Activated CD8-positive, alpha-beta memory T cell treated with anti-CD3 and anti-CD28 coated beads for 24 hours (primary cell): ENCODE results near the gene PDK2.
A peak's percentile ranks its signal among the peaks of the same experiment; 100 is the strongest.

Experiments
- DNase-seq: peaks from one replicate; pipeline ENCODE4 v3.0.0-alpha.2; 2020

Gene PDK2

GRCh38 chr17:50102164-50102991, 7.2 kb downstream of the PDK2 start:
- DNase-seq, result no peak

- DNase-seq, result no peak
Observed at GRCh38 chr17:50103252-50103651, 8.1 kb downstream of the PDK2 start.

GRCh38 chr17:50103941-50104340, 8.8 kb downstream of the PDK2 start:
- no peak for DNase-seq

- no peak for DNase-seq
Observed at GRCh38 chr17:50105811-50106210, 10.7 kb downstream of the PDK2 start.

- no peak for DNase-seq
Observed at GRCh38 chr17:50106393-50107131, 11.4 kb downstream of the PDK2 start.

GRCh38 chr17:50107790-50108414, 12.8 kb downstream of the PDK2 start:
- DNase-seq, result no peak

- no peak for DNase-seq
Observed at GRCh38 chr17:50108556-50108955, 13.4 kb downstream of the PDK2 start.

- DNase-seq, result no peak
Observed at GRCh38 chr17:50109207-50109606, 14.1 kb downstream of the PDK2 start.

- no peak for DNase-seq
Observed at GRCh38 chr17:50109785-50110184, 14.6 kb downstream of the PDK2 start.

- no peak for DNase-seq
Observed at GRCh38 chr17:50110591-50111349, 15.6 kb downstream of the PDK2 start.

- no peak for DNase-seq
Observed at GRCh38 chr17:50111673-50112655, 16.8 kb downstream of the PDK2 start.

- DNase-seq, result no peak
Observed at GRCh38 chr17:50112694-50113093, 17.5 kb downstream of the PDK2 start.

- DNase-seq, result no peak
Observed at GRCh38 chr17:50113624-50114320, 18.6 kb downstream of the PDK2 start.

- no peak for DNase-seq
Observed at GRCh38 chr17:50114401-50114800, 19.2 kb downstream of the PDK2 start.

- DNase-seq, result no peak
Observed at GRCh38 chr17:50114849-50115357, 19.8 kb downstream of the PDK2 start.

GRCh38 chr17:50115756-50116155, 20.6 kb downstream of the PDK2 start:
- DNase-seq, result no peak

- DNase-seq, result peak; percentile 83
Observed at GRCh38 chr17:50117202-50118051, 22.3 kb downstream of the PDK2 start.

- no peak for DNase-seq
Observed at GRCh38 chr17:50118076-50118827, 23.1 kb downstream of the PDK2 start.

- DNase-seq, result no peak
Observed at GRCh38 chr17:50118828-50119218, 23.7 kb downstream of the PDK2 start.
